HG03442 (cell line): Measurements from ENCODE around the gene CGB1.

Experiments
- ATAC-seq: cut with Tn5 transposase; IDR thresholded peaks from one replicate; pipeline ENCODE4 v1.9.1; 2021; ENCODE audit warnings: mild to moderate bottlenecking, moderate library complexity; ENCODE audit not compliant: unreplicated experiment

Gene CGB1

GRCh38 chr19:48999481-49000325 is 37.0 kb downstream of the CGB1 start:
- ATAC-seq, result no peak

DNA sequence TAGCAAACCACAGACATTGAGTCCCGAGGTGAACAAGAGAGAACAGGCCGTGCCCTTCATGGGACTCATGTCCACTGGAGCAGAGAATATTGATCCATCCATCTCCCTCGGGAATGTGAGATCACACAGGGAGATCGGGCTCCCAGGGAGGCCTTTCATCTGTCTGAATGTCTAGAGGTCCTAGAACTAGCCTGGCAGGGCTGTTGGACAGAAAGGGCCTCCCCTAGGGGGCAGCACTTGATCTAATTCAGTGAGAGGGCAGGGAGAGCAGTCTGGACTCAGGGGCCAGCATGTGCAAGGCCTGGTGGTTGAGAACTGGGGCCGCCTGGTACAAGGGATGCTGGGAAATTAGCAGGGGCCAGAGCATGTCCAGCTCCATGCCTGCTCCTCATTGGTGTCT is 38.7 kb downstream of the CGB1 start:
- ATAC-seq, result no peak

GRCh38 chr19:48994035-48994386 is 42.7 kb downstream of the CGB1 start:
- ATAC-seq, result no peak

GRCh38 chr19:48993175-48994034 is 43.3 kb downstream of the CGB1 start, which contains the start of the genes GYS1 and RUVBL2:
GYS1 (minus strand) TSS chr19:48993309; CDS start chr19:48993112, 197 bp downstream.
RUVBL2 (plus strand) TSS chr19:48993887; CDS start chr19:48993912, 25 bp downstream.
- peak; percentile 87 for ATAC-seq

- ATAC-seq, result no peak
These were observed 44.0 kb downstream of the CGB1 start for GRCh38 chr19:48992581-48993174.

GRCh38 chr19:48991873-48992580 is 44.7 kb downstream of the CGB1 start:
- ATAC-seq, result no peak

DNA sequence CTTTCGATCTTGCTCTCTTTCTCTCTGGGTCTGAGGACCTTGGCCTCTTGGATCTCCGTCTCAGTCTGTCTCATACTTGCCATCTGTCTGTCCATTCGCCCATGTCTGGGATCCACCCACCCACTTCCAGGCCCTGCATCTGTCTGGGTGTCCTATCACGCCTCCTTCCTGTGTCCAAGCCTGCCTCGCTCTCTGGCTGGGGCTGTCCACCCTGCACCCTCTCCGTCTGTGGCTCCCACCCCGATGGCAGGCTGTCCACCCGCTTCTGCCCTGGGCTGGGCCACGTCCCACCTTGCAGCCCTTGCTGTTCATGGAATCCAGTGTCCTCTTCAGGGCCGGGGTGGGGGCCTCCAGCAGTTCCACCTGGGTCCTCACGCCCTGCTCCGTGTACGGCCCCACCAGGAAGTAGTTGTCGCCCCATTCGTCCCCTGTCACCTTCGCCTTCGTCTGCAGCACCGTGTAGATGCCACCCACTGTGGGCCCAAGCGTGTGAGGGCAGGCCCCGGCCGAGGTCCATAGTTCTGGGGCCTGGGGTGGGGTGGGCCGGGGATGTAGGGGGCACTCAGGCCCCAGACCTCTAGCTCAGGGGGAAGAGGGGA is 45.6 kb downstream of the CGB1 start:
- no peak for ATAC-seq

DNA sequence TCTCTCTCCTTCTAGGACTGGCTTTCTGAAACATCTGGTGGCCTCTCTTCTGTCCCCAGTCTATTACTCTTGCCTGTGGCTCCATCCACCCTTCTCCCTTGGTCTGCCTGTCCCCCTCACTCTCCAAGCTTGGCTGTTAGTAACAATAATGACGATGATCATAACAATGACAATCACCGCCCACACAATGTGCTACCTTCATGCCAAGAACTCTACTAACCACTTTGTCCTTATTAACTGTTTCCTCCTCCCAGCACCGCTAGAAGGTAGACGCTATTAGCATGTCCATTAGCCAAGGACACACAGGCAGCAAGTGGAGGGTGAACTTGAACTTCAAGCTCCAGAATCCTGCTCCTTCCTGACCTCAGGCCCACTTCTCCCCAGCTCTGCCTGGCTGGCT is 46.3 kb downstream of the CGB1 start:
- no peak for ATAC-seq

GRCh38 chr19:48989701-48990291 is 46.9 kb downstream of the CGB1 start:
- no peak for ATAC-seq

- no peak for ATAC-seq
These were observed 47.8 kb downstream of the CGB1 start for GRCh38 chr19:48988860-48989259.

- ATAC-seq, result no peak
These were observed 48.4 kb downstream of the CGB1 start for GRCh38 chr19:48988286-48988685.

DNA sequence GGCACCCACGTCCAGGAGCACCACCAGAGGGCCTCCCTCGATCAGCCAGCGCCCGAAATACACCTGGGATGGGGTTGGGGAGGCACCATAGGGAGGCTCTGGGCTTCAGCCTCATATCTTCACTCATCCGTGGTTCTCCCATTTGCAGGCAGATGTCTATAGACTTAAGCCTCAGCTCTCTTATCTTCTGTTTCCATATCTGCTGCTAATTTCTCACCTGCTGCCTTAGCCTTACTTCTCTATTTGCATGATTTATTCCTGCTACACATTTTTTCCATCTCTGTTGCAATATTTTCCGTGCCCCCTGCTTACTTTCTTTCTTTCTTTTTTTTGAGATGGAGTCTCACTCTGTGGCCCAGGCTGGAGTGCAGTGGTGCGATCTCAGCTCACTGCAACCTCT is 49.4 kb downstream of the CGB1 start:
- no peak for ATAC-seq

GRCh38 chr19:48986211-48986610 is 50.5 kb downstream of the CGB1 start:
- no peak for ATAC-seq

- ATAC-seq, result no peak
These were observed 51.0 kb downstream of the CGB1 start for GRCh38 chr19:48985711-48986110.
